Motor neuron (in vitro differentiated cells): ENCODE data around the gene FRMD4B. TPM values are rescaled to one million over a fixed set of nuclear protein-coding genes. Genes with fewer than 3 reads are reported as not detected.
A peak's percentile ranks its signal among the peaks of the same experiment; 100 is the strongest.

Source experiments
- ATAC-seq, 8 experiments: fragments of 200-7000 bp; cut with Tn5 transposase; replicated peaks in 6 of 8; 2 replicates each; pipeline ENCODE4 v1.8.0; 2021; ENCODE audit warnings: mild to moderate bottlenecking in 8 of 8, moderate library complexity in 8 of 8
- H3K27ac ChIP-seq, 2 donors: fragments of 250-450 bp; sonication (Bioruptor Pico); 2 replicates each; pipeline ENCODE4 v1.9.0; 2021; ENCODE audit warnings: antibody characterized with exemption in 2 of 2, mild to moderate bottlenecking in 2 of 2, moderate library complexity in 1 of 2
- H3K4me1 ChIP-seq, 2 donors: fragments of 250-450 bp; sonication (Bioruptor Pico); replicated peaks in 1 of 2; 2 replicates each; pipeline ENCODE4 v1.6.1; 2021; ENCODE audit warnings: antibody characterized with exemption in 2 of 2, mild to moderate bottlenecking in 2 of 2, moderate library complexity in 1 of 2
- H3K4me3 ChIP-seq, 5 donors: fragments of 250-450 bp; sonication (Bioruptor Pico); 2 replicates each; pipeline ENCODE4 v1.9.0; 2021; ENCODE audit warnings: antibody characterized with exemption in 5 of 5, mild to moderate bottlenecking in 5 of 5, moderate library complexity in 4 of 5
- WGBS, 10 experiments: fragments of 450-650 bp; shearing (Covaris generic); methylation state at CpG; one replicate each; pipeline ENCODE4 v1.0.0; 2022; 5-methylcytosine and 5-hydroxymethylcytosine counted together
- in situ Hi-C, 9 experiments: fragments of 400-800 bp; cut with MboI; loops; one replicate each; pipeline ENCODE4 v1.15.0; 2021; ENCODE audit warnings: low sequenced_read_pairs in 9 of 9, low pct_unique_long_range_greater_than_20kb in 2 of 9; ENCODE audit not compliant: unreplicated experiment in 9 of 9
- total RNA-seq, 8 experiments: library from RNA; unstranded; fragments of 300-600 nt; gene quantifications; 2 replicates each; pipeline versions ENCODE4 v1.2.3 to v1.2.4, GENCODE V29; 2022

FRMD4B gene
- total RNA-seq, 8 experiments from 2014 or later = 1.1 to 57.3 (median 16.0) TPM

GRCh38 chr3:69306239-69307185, 79.4 kb downstream of the FRMD4B start:
- H3K27ac ChIP-seq = no peak overlapping the region

GRCh38 chr3:69305011-69305410, 80.9 kb downstream of the FRMD4B start:
- in situ Hi-C loops = loop anchor here in 5 of 9 experiments (10.0 to 25.0 kb wide), 3 partner anchors 140 to 357 kb away; no protein-coding TSS in a partner anchor
- Histone ChIP-seq H3K4me3 (no peak overlapping the region), H3K27ac (no peak overlapping the region), H3K4me1 (no peaks in the 10 kb centered on the region)
- ATAC-seq = peak in 1 of 8 experiments; percentile 12
- WGBS, 10 experiments = 33 to 100% (median 73%) methylated on average over 1 to 2 of the region's 2 CpGs; no CpG with 5 or more reads in 3 of the 10 experiments

More at GRCh38 chr3:69306239-69307185, 79.4 kb downstream of the FRMD4B start:
- Histone ChIP-seq H3K4me1 (no peaks in the 10 kb centered on the region), H3K4me3 (no peak overlapping the region)
- in situ Hi-C loops = loop anchor here in 5 of 9 experiments (10.0 to 25.0 kb wide), 3 partner anchors 142 to 356 kb away; no protein-coding TSS in a partner anchor
- 4 to 72% (median 26%) methylated on average over 3 to 12 of the region's 17 CpGs; no CpG with 5 or more reads in 1 of the 10 experiments for WGBS, 10 experiments
- ATAC-seq = peak; percentile 96 to 99 (median 99)

- Histone ChIP-seq H3K27ac (no peak overlapping the region), H3K4me3 (no peak overlapping the region), H3K4me1 (peaks cover 0 to under 1% of the 10 kb centered on the region in 2 donors)
- WGBS, 10 experiments = 63 to 100% (median 87%) methylated on average over 2 to 5 of the region's 6 CpGs; no CpG with 5 or more reads in 1 of the 10 experiments
- ATAC-seq = no peak
- in situ Hi-C loops = loop anchor here in 5 of 9 experiments (10.0 to 25.0 kb wide), 3 partner anchors 140 to 358 kb away; no protein-coding TSS in a partner anchor
These were observed 81.5 kb downstream of the FRMD4B start for GRCh38 chr3:69304396-69304795.

- Histone ChIP-seq H3K4me1 (peaks cover 13 to 34% of the 10 kb centered on the region in 2 donors), H3K4me3 (no peak overlapping the region), H3K27ac (no peak overlapping the region)
- 73 to 100% (median 100%) methylated on average over 1 to 2 of the region's 2 CpGs; no CpG with 5 or more reads in 1 of the 10 experiments for WGBS, 10 experiments
- in situ Hi-C loops = loop anchor here in 5 of 9 experiments (10.0 to 25.0 kb wide), 3 partner anchors 135 to 362 kb away; no protein-coding TSS in a partner anchor
- ATAC-seq = no peak
These were observed 85.6 kb downstream of the FRMD4B start for GRCh38 chr3:69300296-69300695.

- ATAC-seq = peak in 4 of 8 experiments; percentile 7 to 34 (median 20)
- H3K4me3 ChIP-seq = no peak overlapping the region
- in situ Hi-C loops = no loop called here
- peaks cover 17 to 39% of the 10 kb centered on the region in 2 donors for H3K4me1 ChIP-seq
- no peak overlapping the region for H3K27ac ChIP-seq
- 33 to 92% (median 63%) methylated on average over 2 to 3 of the region's 3 CpGs; no CpG with 5 or more reads in 1 of the 10 experiments for WGBS, 10 experiments
These were observed 86.5 kb downstream of the FRMD4B start for GRCh38 chr3:69299344-69299743.

GRCh38 chr3:69297501-69297900, 88.4 kb downstream of the FRMD4B start:
- peaks cover 34 to 57% of the 10 kb centered on the region in 2 donors for H3K4me1 ChIP-seq
- in situ Hi-C loops = no loop called here
- WGBS, 10 experiments = 29 to 100% (median 70%) methylated on average over 1 to 2 of the region's 2 CpGs; no CpG with 5 or more reads in 4 of the 10 experiments
- H3K4me3 ChIP-seq = no peak overlapping the region
- peak overlapping the region in 1 of 2 donors; percentile 31 for H3K27ac ChIP-seq
- ATAC-seq = peak in 7 of 8 experiments; percentile 54 to 72 (median 64)

- H3K27ac ChIP-seq = peak overlapping the region in 1 of 2 donors; percentile 31
- 35 to 73% (median 51%) methylated on average over 1 to 6 of the region's 6 CpGs; no CpG with 5 or more reads in 3 of the 10 experiments for WGBS, 10 experiments
- H3K4me1 ChIP-seq = peaks cover 36 to 61% of the 10 kb centered on the region in 2 donors
- ATAC-seq = peak in 5 of 8 experiments; percentile 5 to 27 (median 18)
- in situ Hi-C loops = no loop called here
- no peak overlapping the region for H3K4me3 ChIP-seq
These were observed 88.9 kb downstream of the FRMD4B start for GRCh38 chr3:69296995-69297394.

GRCh38 chr3:69294014-69294766, 91.7 kb downstream of the FRMD4B start:
- Histone ChIP-seq H3K4me3 (no peak overlapping the region), H3K27ac (peak overlapping the region in 1 of 2 donors; percentile 25), H3K4me1 (peaks cover 58 to 73% of the 10 kb centered on the region in 2 donors)
- 20 to 67% (median 55%) methylated on average over 1 to 4 of the region's 4 CpGs; no CpG with 5 or more reads in 3 of the 10 experiments for WGBS, 10 experiments
- in situ Hi-C loops = no loop called here
- peak in 5 of 8 experiments; percentile 8 to 60 (median 34) for ATAC-seq

- Histone ChIP-seq H3K27ac (no peak overlapping the region), H3K4me3 (no peak overlapping the region), H3K4me1 (peaks cover 69 to 77% of the 10 kb centered on the region in 2 donors)
- peak in 2 of 8 experiments; percentile 12 to 18 for ATAC-seq
- 0 to 60% (median 28%) methylated on average over 1 to 7 of the region's 7 CpGs; no CpG with 5 or more reads in 1 of the 10 experiments for WGBS, 10 experiments
- in situ Hi-C loops = no loop called here
These were observed 92.8 kb downstream of the FRMD4B start for GRCh38 chr3:69292959-69293574.

GRCh38 chr3:69292185-69292584, 93.7 kb downstream of the FRMD4B start:
- no peak for ATAC-seq
- Histone ChIP-seq H3K27ac (no peak overlapping the region), H3K4me1 (peaks cover 72 to 77% of the 10 kb centered on the region in 2 donors), H3K4me3 (no peak overlapping the region)
- in situ Hi-C loops = no loop called here
- WGBS, 10 experiments = 75 to 100% (median 98%) methylated on average over 2 to 4 of the region's 4 CpGs; no CpG with 5 or more reads in 4 of the 10 experiments

GRCh38 chr3:69290430-69290829, 95.5 kb downstream of the FRMD4B start:
- in situ Hi-C loops = no loop called here
- H3K4me1 ChIP-seq = peaks cover 66% of the 10 kb centered on the region in 2 donors
- peak overlapping the region in 1 of 2 donors; percentile 65 for H3K27ac ChIP-seq

GRCh38 chr3:69290006-69290405, 95.9 kb downstream of the FRMD4B start:
- 20 to 100% (median 68%) methylated on average over 1 to 5 of the region's 5 CpGs; no CpG with 5 or more reads in 1 of the 10 experiments for WGBS, 10 experiments

More at GRCh38 chr3:69290430-69290829, 95.5 kb downstream of the FRMD4B start:
- H3K4me3 ChIP-seq = no peak overlapping the region
- no peak for ATAC-seq
- WGBS, 10 experiments = 40 to 100% (median 71%) methylated on average over 1 to 2 of the region's 3 CpGs; no CpG with 5 or more reads in 4 of the 10 experiments

More at GRCh38 chr3:69290006-69290405, 95.9 kb downstream of the FRMD4B start:
- H3K4me1 ChIP-seq = peaks cover 66% of the 10 kb centered on the region in 2 donors
- peak overlapping the region; percentile 60 to 65 for H3K27ac ChIP-seq
- no peak overlapping the region for H3K4me3 ChIP-seq
- in situ Hi-C loops = no loop called here
- ATAC-seq = peak in 5 of 8 experiments; percentile 72 to 88 (median 80)
